CD14-positive monocyte (primary cell): ENCODE data around the gene CIAO2A. TPM values are rescaled to one million over a fixed set of nuclear protein-coding genes. Genes with fewer than 3 reads are reported as not detected.
A peak's percentile ranks its signal among the peaks of the same experiment; 100 is the strongest.

Experiments used
- DNase-seq, 3 donors: peaks; one replicate each; pipeline ENCODE4 v3.0.0-alpha.2; 2011 to 2022
- H2AFZ ChIP-seq: 2 replicates; pipeline ENCODE4 v1.6.0; 2012; ENCODE audit warnings: mild to moderate bottlenecking, low read depth, low read length, inconsistent platforms; ENCODE audit not compliant: insufficient read depth, poor library complexity, severe bottlenecking
- H3K27ac ChIP-seq, 2 donors: 1 replicate in 1 of 2; 2 replicates in 1 of 2; pipeline ENCODE4 v1.5.1; 2012 to 2013; ENCODE audit warnings: low read length in 2 of 2, control low read depth in 1 of 2, inconsistent platforms in 1 of 2, low read depth in 1 of 2, mild to moderate bottlenecking in 1 of 2
- H3K27me3 ChIP-seq, 2 donors: one replicate each; pipeline versions ENCODE4 v1.6.0 to v1.6.1; 2011 to 2013; ENCODE audit warnings: low read length in 2 of 2; ENCODE audit not compliant: control insufficient read depth in 2 of 2, insufficient read depth in 2 of 2
- H3K36me3 ChIP-seq, 2 donors: replicated peaks in 1 of 2; 1 replicate in 1 of 2; 2 replicates in 1 of 2; pipeline versions ENCODE4 v1.5.1 to v1.6.1; 2012 to 2013; ENCODE audit warnings: low read length in 2 of 2, control low read depth in 1 of 2, inconsistent platforms in 1 of 2, mild to moderate bottlenecking in 1 of 2; ENCODE audit not compliant: insufficient read depth in 2 of 2, control insufficient read depth in 1 of 2
- H3K4me1 ChIP-seq, 2 donors: 1 replicate in 1 of 2; 2 replicates in 1 of 2; pipeline versions ENCODE4 v1.5.1 to v1.6.1; 2012 to 2013; ENCODE audit warnings: low read length in 2 of 2, control low read depth in 1 of 2, inconsistent platforms in 1 of 2, mild to moderate bottlenecking in 1 of 2, moderate library complexity in 1 of 2; ENCODE audit not compliant: insufficient read depth in 2 of 2, control insufficient read depth in 1 of 2
- H3K4me2 ChIP-seq: replicated peaks from 2 replicates; pipeline ENCODE3; 2012; ENCODE audit warnings: low read length, moderate library complexity, mild to moderate bottlenecking; ENCODE audit not compliant: poor library complexity, severe bottlenecking; ENCODE audit errors: extremely low read depth
- H3K4me3 ChIP-seq, 3 experiments: fragments of 200-600 bp in 1 of 3; sonication (generic) in 1 of 3; replicated peaks in 1 of 3; 1 replicate in 2 of 3; 2 replicates in 1 of 3; pipeline ENCODE4 v1.5.1; 2011 to 2013; ENCODE audit warnings: low read length in 3 of 3, mild to moderate bottlenecking in 3 of 3, control low read depth in 2 of 3, low read depth in 2 of 3, inconsistent platforms in 1 of 3, moderate library complexity in 1 of 3
- H3K79me2 ChIP-seq: 2 replicates; pipeline ENCODE4 v1.6.0; 2012; ENCODE audit warnings: mild to moderate bottlenecking, control low read depth, inconsistent platforms, low read length, moderate library complexity; ENCODE audit not compliant: insufficient read depth
- H3K9ac ChIP-seq: 2 replicates; pipeline ENCODE4 v1.6.0; 2017; ENCODE audit warnings: low read length, mild to moderate bottlenecking; ENCODE audit not compliant: insufficient read depth, poor library complexity, severe bottlenecking
- H3K9me3 ChIP-seq, 2 donors: replicated peaks in 1 of 2; 1 replicate in 1 of 2; 2 replicates in 1 of 2; pipeline versions ENCODE4 v1.5.1 to v1.6.1; 2012 to 2013; ENCODE audit warnings: low read length in 2 of 2, control low read depth in 1 of 2; ENCODE audit not compliant: control insufficient read depth in 1 of 2, insufficient read depth in 1 of 2
- H4K20me1 ChIP-seq: 2 replicates; pipeline ENCODE4 v1.6.0; 2012; ENCODE audit warnings: mild to moderate bottlenecking, low read length, control low read depth, moderate library complexity; ENCODE audit not compliant: insufficient read depth
- H3K27ac Mint-ChIP-seq, 7 donors: one replicate each; pipeline ENCODE4 v1.8.0; 2020; ENCODE audit warnings: mild to moderate bottlenecking in 7 of 7, mixed read lengths in 7 of 7, moderate library complexity in 6 of 7, inconsistent platforms in 2 of 7
- H3K27me3 Mint-ChIP-seq, 3 donors: one replicate each; pipeline ENCODE4 v1.8.0; 2021 to 2022; ENCODE audit warnings: low read depth in 3 of 3, mild to moderate bottlenecking in 3 of 3, mixed read lengths in 3 of 3, moderate library complexity in 3 of 3, inconsistent platforms in 1 of 3
- H3K36me3 Mint-ChIP-seq, 2 donors: one replicate each; pipeline ENCODE4 v1.8.0; 2020; ENCODE audit warnings: mixed read lengths in 2 of 2, inconsistent platforms in 1 of 2, mild to moderate bottlenecking in 1 of 2
- H3K4me1 Mint-ChIP-seq: one replicate; pipeline ENCODE4 v1.8.0; 2020; ENCODE audit warnings: mild to moderate bottlenecking, mixed read lengths
- H3K4me3 Mint-ChIP-seq, 2 donors: one replicate each; pipeline ENCODE4 v1.8.0; 2020; ENCODE audit warnings: mild to moderate bottlenecking in 2 of 2, mixed read lengths in 2 of 2, moderate library complexity in 1 of 2
- H3K9me3 Mint-ChIP-seq, 7 donors: one replicate each; pipeline ENCODE4 v1.8.0; 2020 to 2022; ENCODE audit warnings: mixed read lengths in 7 of 7, mild to moderate bottlenecking in 6 of 7, moderate library complexity in 6 of 7, inconsistent platforms in 2 of 7
- CTCF ChIP-seq: fragments of 200-600 bp; IDR thresholded peaks from one replicate; pipeline ENCODE4 v1.8.0; 2022; ENCODE audit warnings: antibody characterized with exemption, mild to moderate bottlenecking
- WGBS: methylation state at CpG from one replicate; pipeline ENCODE4 v1.1.5; 2013; ENCODE audit warnings: missing lambda C conversion rate; ENCODE audit not compliant: insufficient coverage; 5-methylcytosine and 5-hydroxymethylcytosine counted together
- intact Hi-C, 2 donors: fragments of 100-400 bp; cut with micrococcal nuclease; formaldehyde crosslinking; loops; one replicate each; pipeline versions ENCODE4 v1.15.0 to v1.15.1; 2023
- polyA plus RNA-seq, 3 donors: library from polyadenylated mRNA; depleted of rRNA in 1 of 3; unstranded in 2 of 3; stranded (reverse) in 1 of 3; fragments of 300-500 nt in 2 of 3; fragments of >200 nt in 1 of 3; fragmentation: Illumina TruSeq in 2 of 3; gene quantifications; 1 replicate in 2 of 3; 2 replicates in 1 of 3; pipeline ENCODE4 v1.2.3, GENCODE V29; 2012 to 2021

The CIAO2A gene
- polyA plus RNA-seq, 3 donors, result 98.2 to 265 (median 261) TPM

GRCh38 chr15:64099379-64099778, 5.7 kb upstream of the CIAO2A start:
- H3K27me3 ChIP-seq, result no peaks in the 10 kb centered on the region
- H3K27ac ChIP-seq, result peak overlapping the region in 1 of 2 donors; percentile 23
- no peak overlapping the region for H3K4me3 ChIP-seq
- no peaks in the 10 kb centered on the region for H3K9me3 Mint-ChIP-seq
- peaks cover 4 to 16% of the 10 kb centered on the region in 2 donors for H3K36me3 Mint-ChIP-seq
- no peaks in the 10 kb centered on the region for H3K9me3 ChIP-seq
- WGBS, result no CpG with 5 or more reads among the region's 2 CpGs
- peaks cover 60% of the 10 kb centered on the region for H3K4me1 Mint-ChIP-seq
- intact Hi-C loops, result no loop called here
- no peak overlapping the region for H3K4me2 ChIP-seq
- peaks cover 60 to 85% of the 10 kb centered on the region in 2 donors for H3K4me1 ChIP-seq
- H3K36me3 ChIP-seq, result peaks cover 0 to 2% of the 10 kb centered on the region in 2 donors
- no peaks in the 10 kb centered on the region for H3K27me3 Mint-ChIP-seq
- H3K27ac Mint-ChIP-seq, result peak overlapping the region in 5 of 7 donors; percentile 16 to 93 (median 66)
- H4K20me1 ChIP-seq, result peaks cover 64% of the 10 kb centered on the region
- H2AFZ ChIP-seq, result no peak overlapping the region
- H3K9ac ChIP-seq, result no peak overlapping the region
- peaks cover 100% of the 10 kb centered on the region for H3K79me2 ChIP-seq
- H3K4me3 Mint-ChIP-seq, result no peak overlapping the region
- TF ChIP-seq CTCF, result no peak
- no peak for DNase-seq

GRCh38 chr15:64096668-64097384, 3.2 kb upstream of the CIAO2A start:
- Mint-ChIP-seq H3K4me1 (peaks cover 68% of the 10 kb centered on the region), H3K27ac (peak overlapping the region; percentile 88 to 100 (median 94)), H3K9me3 (no peaks in the 10 kb centered on the region), H3K27me3 (no peaks in the 10 kb centered on the region), H3K36me3 (peaks cover 4 to 13% of the 10 kb centered on the region in 2 donors), H3K4me3 (peak overlapping the region; percentile 92 to 95)
- no peaks in the 10 kb centered on the region for H3K27me3 ChIP-seq
- peak in 1 of 3 donors; percentile 31 for DNase-seq
- no peaks in the 10 kb centered on the region for H3K9me3 ChIP-seq
- 12% methylated on average over 10 of the region's 16 CpGs for WGBS
- peak overlapping the region; percentile 88 for H2AFZ ChIP-seq
- H4K20me1 ChIP-seq, result peaks cover 51% of the 10 kb centered on the region
- H3K36me3 ChIP-seq, result peaks cover 0 to 2% of the 10 kb centered on the region in 2 donors
- peak; percentile 25 for TF ChIP-seq CTCF
- H3K4me2 ChIP-seq, result peak overlapping the region; percentile 90
- H3K4me3 ChIP-seq, result peak overlapping the region; percentile 95 to 96 (median 96)
- H3K27ac ChIP-seq, result peak overlapping the region; percentile 87 to 89
- H3K4me1 ChIP-seq, result peaks cover 70 to 84% of the 10 kb centered on the region in 2 donors
- H3K79me2 ChIP-seq, result peaks cover 96% of the 10 kb centered on the region
- H3K9ac ChIP-seq, result peak overlapping the region; percentile 92
- intact Hi-C loops, result loop anchor here in 1 of 2 donors (2.0 kb wide), 1 partner anchor 16 kb away; no protein-coding TSS in a partner anchor
